HCT116 (cell line): ENCODE results near the gene CEP112. TPM values are rescaled to one million over a fixed set of nuclear protein-coding genes. Genes with fewer than 3 reads are reported as not detected.

ENCODE experiments used
- ATAC-seq: fragments of 200-7000 bp; cut with Tn5 transposase; 2 replicates; pipeline ENCODE4 v1.9.1; 2020; ENCODE audit warnings: mild to moderate bottlenecking, moderate library complexity
- BruUV-seq: library from RNA; stranded (reverse); fragments of 400-500 nt; replicated peaks from 2 replicates; lab custom pipeline; 2021; lab: Mats Ljungman, UMichigan
- CTCF ChIA-PET: fragments of 300-600 bp; sonication (Branson Sonifier 250); formaldehyde crosslinking; loops from one replicate; lab custom pipeline; 2021; ENCODE audit warnings: antibody characterized with exemption; lab: Charles Lee
- POLR2A ChIA-PET: fragments of 300-600, 350-600 bp; sonication (Branson Sonifier 250); formaldehyde crosslinking; loops from one replicate; lab custom pipeline; 2021; ENCODE audit warnings: antibody characterized with exemption; lab: Charles Lee
- RAD21 ChIA-PET, 2 experiments: fragments of 300-600 bp; sonication (Branson Sonifier 250); formaldehyde crosslinking; loops; one replicate each; lab custom pipeline; 2023; ENCODE audit warnings: low total read pairs in 2 of 2; ENCODE audit not compliant: uncharacterized antibody in 2 of 2, unreplicated experiment in 2 of 2, low non-redundant PET in 1 of 2; lab: Charles Lee
- DNase-seq: peaks from one replicate; pipeline ENCODE4 v3.0.0-alpha.2; 2010; ENCODE audit warnings: low read depth, low spot score
- H2AFZ ChIP-seq: fragments of 200-600 bp; shearing (Covaris generic), sonication (generic); 2 replicates; pipeline ENCODE4 v1.6.1; 2017; ENCODE audit warnings: low read depth, mixed run types, mixed read lengths, antibody characterized with exemption, low read length; ENCODE audit not compliant: poor library complexity, severe bottlenecking
- H3K27ac ChIP-seq: 2 replicates; pipeline ENCODE4 v1.5.1; 2012; ENCODE audit warnings: low read depth, low read length
- H3K27me3 ChIP-seq: fragments of 200-600 bp; sonication (generic); 2 replicates; pipeline ENCODE4 v1.6.1; 2016; ENCODE audit warnings: mixed run types, low read length, mixed read lengths; ENCODE audit not compliant: insufficient read depth
- H3K36me3 ChIP-seq, 2 experiments: fragments of 200-500 bp in 1 of 2; fragments of 200-600 bp in 1 of 2; sonication (Bioruptor generic) in 1 of 2; sonication (generic) in 1 of 2; 2 replicates each; pipeline versions ENCODE4 v1.5.1 to v1.6.1; 2014 to 2016; ENCODE audit warnings: low read length in 2 of 2, inconsistent platforms in 1 of 2, mixed read lengths in 1 of 2, mixed run types in 1 of 2; ENCODE audit not compliant: insufficient read depth in 2 of 2, control insufficient read depth in 1 of 2
- H3K4me1 ChIP-seq, 2 experiments: fragments of 200-600 bp in 1 of 2; sonication (generic) in 1 of 2; 2 replicates each; pipeline versions ENCODE4 v1.5.1 to v1.6.1; 2012 to 2017; ENCODE audit warnings: low read length in 2 of 2, inconsistent platforms in 1 of 2, mild to moderate bottlenecking in 1 of 2, mixed read lengths in 1 of 2, mixed run types in 1 of 2, moderate library complexity in 1 of 2; ENCODE audit not compliant: insufficient read depth in 2 of 2, control insufficient read depth in 1 of 2
- H3K4me2 ChIP-seq: fragments of 200-600 bp; sonication (generic); 2 replicates; pipeline ENCODE4 v1.6.1; 2017; ENCODE audit warnings: mixed run types, low read length, mixed read lengths
- H3K4me3 ChIP-seq, 2 experiments: fragments of 200-600 bp in 1 of 2; sonication (generic) in 1 of 2; replicated peaks in 1 of 2; 2 replicates each; pipeline ENCODE4 v1.5.1; 2011 to 2016; ENCODE audit warnings: low read length in 2 of 2, control low read depth in 1 of 2, low read depth in 1 of 2, mild to moderate bottlenecking in 1 of 2, mixed read lengths in 1 of 2, mixed run types in 1 of 2
- H3K79me2 ChIP-seq: fragments of 200-600 bp; sonication (generic); 2 replicates; pipeline ENCODE4 v1.6.1; 2017; ENCODE audit warnings: mild to moderate bottlenecking, mixed run types, low read length, moderate library complexity, mixed read lengths; ENCODE audit not compliant: insufficient read depth
- H3K9ac ChIP-seq: fragments of 200-600 bp; sonication (generic); 2 replicates; pipeline ENCODE4 v1.6.1; 2016; ENCODE audit warnings: low read length, mixed read lengths
- H3K9me2 ChIP-seq: fragments of 200-600 bp; sonication (generic), shearing (Covaris generic); 2 replicates; pipeline ENCODE4 v1.6.1; 2017; ENCODE audit warnings: mixed run types, mild to moderate bottlenecking, moderate library complexity; ENCODE audit not compliant: insufficient read depth
- H3K9me3 ChIP-seq, 2 experiments: fragments of 200-500 bp in 1 of 2; fragments of 200-600 bp in 1 of 2; sonication (Bioruptor generic) in 1 of 2; sonication (generic) in 1 of 2; 2 replicates each; pipeline ENCODE4 v1.6.1; 2014 to 2017; ENCODE audit warnings: low read length in 2 of 2, mixed read lengths in 2 of 2, inconsistent platforms in 1 of 2, low read depth in 1 of 2, mild to moderate bottlenecking in 1 of 2, mixed run types in 1 of 2, moderate library complexity in 1 of 2; ENCODE audit not compliant: control insufficient read depth in 1 of 2, insufficient read depth in 1 of 2
- H4K20me1 ChIP-seq: fragments of 200-600 bp; sonication (generic), shearing (Covaris generic); 2 replicates; pipeline ENCODE4 v1.6.1; 2017; ENCODE audit warnings: mixed run types, mild to moderate bottlenecking, moderate library complexity; ENCODE audit not compliant: insufficient read depth
- CEBPB ChIP-seq: IDR thresholded peaks from 2 replicates; pipeline ENCODE4 v1.6.1; 2012; ENCODE audit warnings: low read depth
- CTCF ChIP-seq, 3 experiments: fragments of 200-600 bp in 1 of 3; sonication (generic) in 1 of 3; IDR thresholded peaks in 2 of 3; conservative IDR thresholded peaks in 1 of 3; 2 replicates each; pipeline ENCODE4 v1.5.1; 2012 to 2017; ENCODE audit warnings: low read depth in 2 of 3, low read length in 2 of 3, antibody characterized with exemption in 1 of 3, borderline replicate concordance in 1 of 3, control low read depth in 1 of 3, mild to moderate bottlenecking in 1 of 3, mixed read lengths in 1 of 3, mixed run types in 1 of 3, moderate library complexity in 1 of 3; ENCODE audit not compliant: insufficient read depth in 1 of 3
- EGR1 ChIP-seq: IDR thresholded peaks from 2 replicates; pipeline ENCODE4 v1.6.1; 2012; ENCODE audit warnings: low read depth
- ELF1 ChIP-seq: IDR thresholded peaks from 2 replicates; pipeline ENCODE4 v1.6.1; 2012; ENCODE audit warnings: low read depth, borderline replicate concordance
- EZH2phosphoT487 ChIP-seq: fragments of 200-600 bp; IDR thresholded peaks from 2 replicates; pipeline ENCODE4 v1.6.1; 2018; ENCODE audit warnings: antibody characterized with exemption, borderline replicate concordance
- FOSL1 ChIP-seq: IDR thresholded peaks from 2 replicates; pipeline ENCODE4 v1.6.1; 2012; ENCODE audit warnings: low read depth
- JUND ChIP-seq: IDR thresholded peaks from 2 replicates; pipeline ENCODE4 v1.6.1; 2012
- SRF ChIP-seq: IDR thresholded peaks from 2 replicates; pipeline ENCODE4 v1.6.1; 2012; ENCODE audit warnings: low read depth
- TCF7L2 ChIP-seq: IDR thresholded peaks from 2 replicates; pipeline ENCODE4 v1.7.0; 2011; ENCODE audit warnings: borderline replicate concordance, inconsistent platforms; ENCODE audit not compliant: insufficient read depth, insufficient read length; ENCODE audit errors: extremely low read depth
- YY1 ChIP-seq: IDR thresholded peaks from 2 replicates; pipeline ENCODE4 v1.6.1; 2011; ENCODE audit warnings: low read length, low read depth, moderate library complexity, mild to moderate bottlenecking; ENCODE audit not compliant: insufficient replicate concordance; ENCODE audit errors: extremely low read depth
- intact Hi-C: fragments of 100-400 bp; cut with micrococcal nuclease; formaldehyde crosslinking; loops from 2 replicates; pipeline ENCODE4 v1.10.0; 2022
- total RNA-seq: library from RNA; stranded (reverse); gene quantifications from one replicate; pipeline ENCODE4 v1.2.1, GENCODE V29; 2021; ENCODE audit not compliant: unreplicated experiment

The CEP112 gene
- total RNA-seq, 1 experiment from 2014 or later = 10.9 TPM

DNA sequence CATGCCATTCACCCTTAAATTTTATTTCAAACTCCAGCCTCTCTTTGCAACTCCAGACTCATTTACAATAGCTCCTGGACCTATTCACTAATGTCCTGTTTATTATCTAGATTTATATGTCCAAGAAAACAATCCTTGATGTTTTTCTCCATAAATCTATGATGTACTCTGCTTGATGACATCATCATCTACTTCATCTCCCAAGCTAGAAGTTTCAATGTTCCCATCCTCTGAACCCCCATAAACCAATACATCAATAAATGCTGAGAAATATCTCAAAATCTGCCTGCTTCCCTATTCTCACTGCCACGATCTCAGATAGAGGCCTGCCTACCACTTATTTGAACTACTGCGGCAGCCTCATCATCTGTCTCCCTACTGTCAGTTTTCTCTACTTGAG lies 4.2 kb downstream of the CEP112 start:
- Histone ChIP-seq H3K27ac (no peak overlapping the region), H3K36me3 (no peaks in the 10 kb centered on the region), H3K4me1 (peaks cover 9 to 18% of the 10 kb centered on the region in 2 experiments; a peak in 3 of 4 replicates), H2AFZ (no peak overlapping the region), H3K9me2 (no peaks in the 10 kb centered on the region), H3K4me2 (no peak overlapping the region), H4K20me1 (no peaks in the 10 kb centered on the region), H3K79me2 (no peaks in the 10 kb centered on the region), H3K9me3 (no peaks in the 10 kb centered on the region), H3K27me3 (no peaks in the 10 kb centered on the region), H3K4me3 (no peak overlapping the region), H3K9ac (no peak overlapping the region)
- ChIA-PET POLR2A (no interaction called here), RAD21 (no interaction called here), CTCF (no interaction called here)
- no peak for DNase-seq
- TF ChIP-seq ELF1 (no peak), CTCF (IDR thresholded peaks at IDR 0.05 in 2 of 3, conservative IDR thresholded peaks at IDR 0.05 in 1 of 3; ENCODE audit: borderline replicate concordance in 1 of 3, insufficient read depth in 1 of 3, low read depth in 2 of 3, low read length in 2 of 3) (no peak), EZH2phosphoT487 (no peak), EGR1 (no peak), YY1 (no peak), JUND (no peak), FOSL1 (no peak), TCF7L2 (no peak), CEBPB (no peak), SRF (no peak)
- ATAC-seq = no peak
- BruUV-seq = no TSS peak
- intact Hi-C loops = no loop called here
